Natural killer cell (primary cell): Measurements from ENCODE around the gene ACY1. TPM values are rescaled to one million over a fixed set of nuclear protein-coding genes. Genes with fewer than 3 reads are reported as not detected.

Experiments
- ATAC-seq, 3 donors: fragments of 150-1000 bp in 2 of 3; fragments of 200-7000 bp in 1 of 3; cut with Tn5 transposase; 1 replicate in 1 of 3; 2 replicates in 2 of 3; pipeline ENCODE4 v1.10.0; 2021; ENCODE audit warnings: mild to moderate bottlenecking in 2 of 3, moderate library complexity in 2 of 3
- DNase-seq, 2 donors: peaks; one replicate each; pipeline versions ENCODE4 v3.0.0 to v3.0.0-alpha.2; 2013 to 2021; ENCODE audit warnings: mixed read lengths in 1 of 2
- H3K27ac ChIP-seq: one replicate; pipeline ENCODE4 v1.5.1; 2013; ENCODE audit warnings: mild to moderate bottlenecking, low read length
- H3K27me3 ChIP-seq: one replicate; pipeline ENCODE4 v1.6.1; 2013; ENCODE audit warnings: low read length; ENCODE audit not compliant: control insufficient read depth, insufficient read depth
- H3K36me3 ChIP-seq: one replicate; pipeline ENCODE4 v1.6.1; 2013; ENCODE audit warnings: low read length; ENCODE audit not compliant: control insufficient read depth, insufficient read depth
- H3K4me1 ChIP-seq: one replicate; pipeline ENCODE4 v1.6.1; 2013; ENCODE audit warnings: low read length; ENCODE audit not compliant: control insufficient read depth, insufficient read depth
- H3K4me3 ChIP-seq: one replicate; pipeline ENCODE4 v1.5.1; 2013; ENCODE audit warnings: low read length
- H3K9me3 ChIP-seq: one replicate; pipeline ENCODE4 v1.6.1; 2013; ENCODE audit warnings: low read length; ENCODE audit not compliant: control insufficient read depth, insufficient read depth
- H3K27ac Mint-ChIP-seq, 2 donors: one replicate each; pipeline ENCODE4 v1.8.0; 2022; ENCODE audit warnings: mild to moderate bottlenecking in 2 of 2, mixed read lengths in 2 of 2, moderate library complexity in 1 of 2
- H3K27me3 Mint-ChIP-seq, 2 donors: one replicate each; pipeline ENCODE4 v1.8.0; 2022; ENCODE audit warnings: low read depth in 2 of 2, mixed read lengths in 2 of 2
- H3K36me3 Mint-ChIP-seq: one replicate; pipeline ENCODE4 v1.8.0; 2022; ENCODE audit warnings: mixed read lengths
- H3K4me1 Mint-ChIP-seq, 2 donors: one replicate each; pipeline ENCODE4 v1.8.0; 2022; ENCODE audit warnings: mixed read lengths in 2 of 2
- H3K4me3 Mint-ChIP-seq: one replicate; pipeline ENCODE4 v1.8.0; 2022; ENCODE audit warnings: mild to moderate bottlenecking, moderate library complexity, mixed read lengths
- H3K9me3 Mint-ChIP-seq, 2 donors: one replicate each; pipeline ENCODE4 v1.8.0; 2022; ENCODE audit warnings: mixed read lengths in 2 of 2
- CTCF ChIP-seq: fragments of 200-600 bp; IDR thresholded peaks from one replicate; pipeline ENCODE4 v1.8.0; 2022; ENCODE audit warnings: antibody characterized with exemption
- WGBS: methylation state at CpG from one replicate; pipeline ENCODE4 v1.1.7; 2013; ENCODE audit warnings: missing lambda C conversion rate; ENCODE audit not compliant: insufficient coverage; 5-methylcytosine and 5-hydroxymethylcytosine counted together
- intact Hi-C: fragments of 100-400 bp; cut with micrococcal nuclease; formaldehyde crosslinking; loops from one replicate; pipeline ENCODE4 v1.14.2; 2022
- total RNA-seq, 4 donors: library from RNA; stranded (reverse); fragments of 120-200 nt in 1 of 4; gene quantifications; one replicate each; pipeline versions ENCODE4 v1.2.3 to v1.2.4, GENCODE V29; 2013 to 2022

The ACY1 gene
- total RNA-seq, 3 donors from 2014 or later (not counting 1 experiment from before 2014, with no cell fraction given), result 8.4 to 19.5 (median 13.8) TPM

GRCh38 chr3:52023101-52023770 lies 39.9 kb downstream of the ACY1 start:
- no peaks in the 10 kb centered on the region for H3K36me3 Mint-ChIP-seq
- peaks cover 0 to 5% of the 10 kb centered on the region in 2 donors for H3K4me1 Mint-ChIP-seq
- Histone ChIP-seq H3K4me1 (peaks cover 15% of the 10 kb centered on the region), H3K27me3 (no peaks in the 10 kb centered on the region), H3K36me3 (no peaks in the 10 kb centered on the region), H3K4me3 (no peak overlapping the region), H3K9me3 (no peaks in the 10 kb centered on the region), H3K27ac (no peak overlapping the region)
- no peak overlapping the region for H3K27ac Mint-ChIP-seq
- H3K4me3 Mint-ChIP-seq, result no peak overlapping the region
- intact Hi-C loops, result no loop called here
- DNase-seq (no peak), ATAC-seq (no peak)
- WGBS, result 93% methylated on average over 3 of the region's 3 CpGs
- TF ChIP-seq CTCF, result no peak
- peaks cover 0 to 3% of the 10 kb centered on the region in 2 donors for H3K27me3 Mint-ChIP-seq
- H3K9me3 Mint-ChIP-seq, result no peaks in the 10 kb centered on the region

DNA sequence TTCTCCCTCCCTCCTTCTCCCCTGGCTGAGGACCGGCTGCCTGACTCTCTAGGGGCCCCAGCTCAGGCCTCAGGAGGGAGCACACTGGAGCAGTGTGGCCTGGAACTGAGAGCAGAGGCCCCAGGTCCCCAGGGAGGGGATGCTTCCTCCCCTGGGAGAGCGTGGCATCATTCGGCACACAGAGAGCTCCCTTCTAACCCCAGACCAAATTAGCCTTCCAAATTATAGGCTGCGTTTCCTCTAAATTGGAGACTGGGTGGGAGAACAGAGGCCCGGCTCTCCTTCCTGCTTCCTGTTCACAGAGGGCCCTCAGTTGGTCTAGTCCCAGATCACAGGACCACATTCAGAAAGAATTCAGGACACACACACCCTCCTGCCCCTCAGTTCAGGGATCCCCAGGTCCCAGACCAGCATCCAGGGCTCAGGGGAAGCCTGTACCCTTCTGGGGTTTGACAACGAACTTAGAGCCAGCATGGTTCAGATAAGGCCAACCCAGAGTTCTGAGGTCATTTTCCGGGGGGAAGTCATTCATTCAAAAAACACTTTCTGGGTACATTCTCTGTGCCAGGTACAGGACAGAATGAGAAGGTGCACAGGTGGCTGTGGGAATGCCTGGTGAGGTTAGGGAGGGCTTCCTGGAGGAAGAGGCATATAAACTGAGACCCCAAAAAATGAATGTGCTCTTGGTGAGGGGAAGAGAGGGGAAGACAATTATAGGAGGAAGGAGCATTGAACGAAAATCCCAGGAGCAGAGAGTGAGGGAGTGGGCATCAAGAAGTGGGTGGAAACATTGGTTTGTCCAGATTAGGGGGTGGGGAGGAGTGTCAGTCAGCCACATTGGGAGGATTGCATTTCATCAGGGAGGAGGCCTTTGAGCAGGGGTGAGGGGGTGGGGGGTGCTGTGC lies 40.8 kb downstream of the ACY1 start:
- H3K9me3 Mint-ChIP-seq, result no peaks in the 10 kb centered on the region
- Histone ChIP-seq H3K36me3 (no peaks in the 10 kb centered on the region), H3K9me3 (no peaks in the 10 kb centered on the region), H3K27ac (no peak overlapping the region), H3K27me3 (no peaks in the 10 kb centered on the region), H3K4me1 (peaks cover 10% of the 10 kb centered on the region), H3K4me3 (no peak overlapping the region)
- H3K27me3 Mint-ChIP-seq, result peaks cover 0 to 3% of the 10 kb centered on the region in 2 donors
- 73% methylated on average over 7 of the region's 8 CpGs for WGBS
- no peaks in the 10 kb centered on the region for H3K36me3 Mint-ChIP-seq
- no peak overlapping the region for H3K27ac Mint-ChIP-seq
- H3K4me3 Mint-ChIP-seq, result no peak overlapping the region
- ATAC-seq (no peak), DNase-seq (no peak)
- intact Hi-C loops, result no loop called here
- TF ChIP-seq CTCF, result no peak
- peaks cover 0 to 4% of the 10 kb centered on the region in 2 donors for H3K4me1 Mint-ChIP-seq

- DNase-seq (no peak), ATAC-seq (no peak)
- Mint-ChIP-seq H3K27me3 (peaks cover 0 to 3% of the 10 kb centered on the region in 2 donors), H3K9me3 (no peaks in the 10 kb centered on the region), H3K36me3 (no peaks in the 10 kb centered on the region), H3K27ac (no peak overlapping the region), H3K4me1 (no peaks in the 10 kb centered on the region), H3K4me3 (no peak overlapping the region)
- 71% methylated on average over 6 of the region's 6 CpGs for WGBS
- H3K36me3 ChIP-seq, result no peaks in the 10 kb centered on the region
- no peaks in the 10 kb centered on the region for H3K9me3 ChIP-seq
- no peaks in the 10 kb centered on the region for H3K27me3 ChIP-seq
- H3K27ac ChIP-seq, result no peak overlapping the region
- H3K4me3 ChIP-seq, result no peak overlapping the region
- peaks cover 2% of the 10 kb centered on the region for H3K4me1 ChIP-seq
- no peak for TF ChIP-seq CTCF
- intact Hi-C loops, result no loop called here
Measured at GRCh38 chr3:52024765-52025452, 41.6 kb downstream of the ACY1 start.
